Umbilical cord (tissue), 2 donors: ENCODE results near the gene OR6S1. TPM values are rescaled to one million over a fixed set of nuclear protein-coding genes. Genes with fewer than 3 reads are reported as not detected.
"Not testable (repeated sequence)": the region's sequence is repeated elsewhere in the genome, so short reads cannot be mapped to it uniquely, and the experiment has no call there.

Experiments
- DNase-seq: peaks from one replicate; pipeline ENCODE4 v3.0.0-alpha.2; 2015; ENCODE audit warnings: low spot score
- total RNA-seq: library from RNA; depleted of rRNA; stranded (reverse); fragments of >200 nt; gene quantifications from one replicate; pipeline ENCODE4 v1.2.3, GENCODE V29; 2014; ENCODE audit warnings: low replicate concordance; ENCODE audit not compliant: insufficient read depth

The OR6S1 gene
- total RNA-seq, 1 donor from 2014 or later, result 1.4 TPM

DNA sequence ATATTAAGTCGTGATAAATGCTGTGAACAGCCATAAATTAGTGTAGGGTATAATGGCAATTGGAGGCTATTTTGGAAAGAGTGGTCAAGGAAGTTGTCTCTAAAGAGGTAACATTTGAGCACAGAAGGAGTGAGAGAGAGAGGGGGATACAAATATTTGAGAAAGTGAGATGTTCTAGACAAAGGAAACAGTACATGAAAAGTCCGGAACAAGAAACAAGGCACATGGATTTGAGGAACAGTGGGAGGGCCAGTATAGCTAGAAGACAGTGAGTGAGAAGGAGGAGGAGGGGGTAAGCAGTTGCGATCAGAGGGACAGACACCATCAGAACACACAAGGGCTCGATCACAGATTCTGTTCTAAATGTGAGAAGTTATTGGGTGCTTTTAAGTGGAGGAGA, 30.2 kb downstream of the OR6S1 start:
- no peak for DNase-seq

DNA sequence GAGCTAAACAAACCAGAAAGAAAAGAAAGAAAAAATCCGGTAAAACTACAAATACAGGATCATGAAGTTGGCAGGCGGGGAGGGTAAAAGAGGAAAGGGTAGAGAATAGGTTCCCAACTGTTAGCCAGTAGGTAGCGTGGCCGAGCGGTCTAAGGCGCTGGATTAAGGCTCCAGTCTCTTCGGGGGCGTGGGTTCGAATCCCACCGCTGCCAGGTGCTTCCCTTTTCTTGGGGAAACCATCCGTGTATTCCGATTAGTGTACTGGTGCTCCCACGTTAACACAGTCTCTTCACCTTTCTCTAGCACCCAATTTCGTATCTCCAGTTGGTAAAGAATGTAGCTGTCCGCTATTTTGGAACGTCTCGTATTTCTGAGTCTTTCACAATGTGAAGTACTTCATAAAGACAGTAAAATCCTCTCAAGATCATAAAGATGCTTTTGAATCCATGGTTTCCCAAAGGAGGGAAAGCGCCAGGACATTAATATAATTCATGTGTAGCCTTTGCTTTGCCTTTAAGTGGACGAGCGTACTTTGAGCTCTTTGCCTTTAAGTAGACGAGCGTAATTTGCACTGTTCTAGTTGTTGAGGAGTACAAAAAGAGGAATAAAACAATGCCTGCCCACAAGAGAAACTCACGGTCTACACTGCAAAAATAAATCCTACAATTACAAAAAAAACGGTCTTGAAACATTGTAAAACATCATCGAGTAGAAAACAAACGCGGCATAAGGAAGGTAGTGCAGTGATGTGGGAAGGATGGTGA, 31.3 kb downstream of the OR6S1 start:
- DNase-seq, result peak; percentile 75

DNA sequence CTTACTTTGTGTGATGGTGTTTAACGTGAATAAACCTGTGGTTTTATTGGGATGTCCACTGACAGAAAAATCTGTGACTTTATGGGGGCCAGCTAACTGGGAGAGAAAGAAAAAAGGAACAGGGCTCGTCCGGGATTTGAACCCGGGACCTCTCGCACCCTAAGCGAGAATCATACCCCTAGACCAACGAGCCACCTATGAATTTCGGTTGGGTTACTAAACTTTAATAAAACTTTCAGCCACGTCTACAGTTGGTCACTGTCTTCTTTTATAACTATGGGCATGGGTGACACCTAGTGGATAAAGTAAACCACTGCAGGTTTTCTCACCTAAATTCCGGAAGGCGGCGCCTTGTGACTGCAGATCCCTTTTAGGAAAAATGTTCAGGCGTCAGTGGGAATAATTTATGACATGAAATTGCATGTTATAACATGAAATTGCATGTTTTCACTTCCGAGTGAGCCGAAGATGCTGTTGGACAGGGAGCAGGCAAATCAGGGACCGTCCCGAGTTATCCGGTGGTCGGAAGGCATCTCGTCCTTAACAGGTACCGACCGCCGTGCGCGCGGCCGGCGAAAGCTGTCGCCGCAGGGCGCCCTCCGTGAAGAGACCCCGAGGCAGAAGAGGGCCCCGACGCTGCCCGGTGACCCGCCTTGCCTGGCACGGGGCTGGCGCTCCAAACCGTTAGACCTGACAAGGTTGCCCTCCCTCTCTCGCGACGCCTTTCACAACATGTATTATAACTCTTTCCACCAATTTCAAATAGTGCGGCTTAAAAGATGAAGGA, 32.1 kb downstream of the OR6S1 start:
- peak; percentile 95 for DNase-seq

DNA sequence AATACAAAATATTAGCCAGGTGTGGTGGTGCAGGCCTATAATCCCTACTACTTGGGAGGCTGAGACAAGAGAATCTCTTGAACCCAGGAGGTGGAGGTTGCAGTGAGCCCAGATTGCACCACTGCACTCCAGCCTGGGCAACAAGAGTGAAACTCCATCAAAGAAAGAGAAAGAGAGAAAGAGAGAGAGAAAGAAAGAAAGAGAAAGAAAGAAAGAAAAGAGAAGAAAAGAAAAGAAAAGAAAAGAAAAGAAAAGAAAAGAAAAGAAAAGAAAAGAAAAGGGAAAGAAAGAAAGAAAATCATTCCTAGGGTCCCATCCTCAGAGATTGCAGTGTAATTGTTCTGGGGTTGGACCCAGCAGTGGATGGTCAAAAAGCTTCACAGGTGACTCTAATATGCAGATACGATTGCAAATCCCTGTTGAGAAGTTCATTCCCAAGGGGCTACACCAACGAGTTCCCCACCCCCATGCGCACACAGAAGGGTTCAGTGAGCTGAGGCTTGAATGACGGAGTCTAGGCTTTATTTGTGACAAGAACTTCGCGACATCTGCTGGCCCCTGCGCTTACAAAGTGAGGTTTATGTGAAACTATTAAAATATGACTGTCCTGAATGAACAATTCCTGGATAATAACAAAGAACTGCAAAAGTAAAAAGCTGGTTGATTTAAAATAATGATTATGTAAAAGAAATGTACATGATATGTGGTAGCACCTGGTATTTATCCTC, 32.9 kb downstream of the OR6S1 start:
- no peak for DNase-seq

DNA sequence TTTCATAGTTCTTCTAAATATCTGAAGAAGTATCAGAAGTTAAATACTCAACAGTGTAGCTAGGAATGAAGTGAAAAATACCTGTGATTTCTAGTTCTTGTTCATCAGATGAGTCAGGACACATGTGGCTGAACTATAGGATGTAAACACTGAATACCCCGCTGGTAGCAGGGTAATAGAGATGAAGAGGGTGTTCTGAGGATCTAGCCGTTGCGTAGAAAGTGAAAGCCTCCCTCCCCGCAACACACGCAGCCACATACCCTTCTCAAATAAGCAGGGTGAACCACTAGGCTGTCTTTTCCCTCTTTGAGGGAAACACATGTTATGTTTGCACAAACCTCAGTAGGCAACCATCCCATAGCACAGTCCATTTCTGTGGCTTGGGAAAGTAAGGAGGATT, 33.9 kb downstream of the OR6S1 start:
- no peak for DNase-seq

DNA sequence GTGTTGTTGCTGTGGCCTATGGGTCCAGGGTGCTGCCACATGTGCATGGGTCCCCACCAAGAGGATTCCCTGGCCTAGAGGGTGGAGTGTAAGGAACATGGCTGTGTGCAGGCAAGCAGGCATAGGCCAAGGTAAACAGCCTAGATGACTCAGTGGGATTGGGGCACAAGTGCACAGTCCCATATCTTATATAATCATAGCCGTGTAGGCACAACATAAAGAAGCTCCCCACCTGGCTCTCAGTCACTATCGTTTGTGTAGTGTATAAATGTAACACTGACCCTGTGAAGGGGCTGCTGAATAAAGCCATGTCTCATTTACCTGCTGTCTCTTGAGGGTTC, 34.6 kb downstream of the OR6S1 start:
- no peak for DNase-seq

DNA sequence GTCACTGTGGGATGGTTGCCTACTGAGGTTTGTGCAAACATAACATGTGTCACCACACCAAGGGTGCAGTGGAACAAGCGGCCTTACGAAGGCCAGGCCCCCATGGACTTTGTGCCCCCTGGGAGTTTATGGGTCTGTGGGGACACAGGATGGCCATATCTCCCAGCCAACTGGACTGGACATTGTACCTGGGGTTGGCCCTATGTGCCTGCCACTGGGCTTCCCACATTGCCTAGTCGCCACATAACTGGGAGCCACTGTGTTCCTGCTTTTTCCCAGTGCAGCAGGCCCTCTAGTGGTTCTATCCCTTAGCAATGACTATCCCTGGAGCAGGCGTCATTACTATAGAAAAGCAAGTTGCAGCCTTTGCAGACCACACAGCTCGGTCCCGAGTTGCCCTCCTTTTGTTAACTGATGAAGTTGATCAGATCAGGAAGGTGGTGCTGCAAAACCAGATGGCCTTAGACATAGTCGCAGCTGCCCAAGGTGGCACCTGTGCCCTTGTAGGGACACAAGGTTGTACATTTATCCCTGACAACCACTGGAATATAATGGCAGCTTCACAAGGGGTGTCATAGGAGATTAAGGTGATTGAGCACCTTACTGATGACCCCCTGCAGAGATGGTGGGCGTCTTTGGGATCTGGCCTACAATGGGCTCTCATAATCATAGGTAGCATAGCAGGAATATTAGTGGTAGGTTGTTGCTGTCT, 35.1 kb downstream of the OR6S1 start:
- DNase-seq, result no peak

DNA sequence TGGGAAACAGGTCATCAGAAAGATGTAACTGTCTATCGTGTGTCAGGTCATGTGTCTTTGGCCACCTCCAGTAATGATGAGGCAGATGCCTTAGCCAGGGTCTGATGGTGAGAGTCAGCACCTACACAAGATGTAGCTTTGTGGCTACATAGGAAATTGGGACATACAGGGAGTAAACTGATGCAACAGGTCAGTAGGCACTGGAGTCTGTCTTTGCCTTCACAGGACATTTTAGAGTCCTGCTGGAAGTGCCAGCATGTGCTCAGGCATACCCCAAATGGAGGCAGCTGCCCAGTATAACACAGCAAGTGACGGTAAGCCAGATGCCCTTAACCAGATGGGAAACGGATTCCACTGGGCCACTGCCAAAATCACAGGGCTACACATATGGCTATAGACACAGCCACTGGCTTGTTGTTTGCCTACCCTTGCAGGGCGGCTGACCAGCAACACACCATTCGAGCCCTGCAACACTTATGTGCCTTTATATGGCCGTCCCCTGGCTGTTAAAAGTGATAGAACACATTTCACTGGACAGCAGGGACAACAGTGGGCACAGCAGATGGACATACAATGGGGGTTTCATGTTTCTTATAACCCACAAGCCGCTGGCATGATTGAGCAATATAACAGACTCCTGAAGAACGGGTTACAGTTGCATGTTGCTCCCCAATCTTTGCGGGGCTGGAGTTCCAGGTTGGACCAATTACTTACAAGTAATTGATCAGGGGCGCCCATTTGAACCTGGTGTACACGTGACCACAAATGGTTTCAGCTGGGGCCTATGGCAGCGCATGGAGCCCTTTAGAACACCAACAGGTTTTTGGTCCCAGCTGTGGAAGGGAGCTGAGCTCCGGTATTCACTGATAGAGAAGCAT, 37.4 kb downstream of the OR6S1 start:
- DNase-seq, result no peak

DNA sequence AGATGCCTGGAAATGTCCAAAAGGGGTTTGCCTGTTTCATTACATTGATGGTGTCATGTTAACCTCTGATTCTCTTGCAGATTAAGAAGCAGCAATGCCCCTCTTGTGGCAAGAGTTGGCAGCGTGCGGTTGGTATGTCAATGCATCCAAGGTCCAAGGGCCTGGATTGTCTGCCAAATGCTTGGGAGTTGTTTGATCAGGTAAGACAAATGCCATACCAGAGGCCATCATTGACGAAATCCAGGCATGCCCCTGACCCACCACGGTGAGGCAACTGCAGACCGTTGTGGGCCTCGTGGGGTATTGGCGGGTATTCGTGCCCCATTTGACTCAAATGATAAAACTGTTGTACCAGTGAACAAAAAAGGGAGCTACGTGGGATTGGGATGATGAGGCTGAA, 38.9 kb downstream of the OR6S1 start:
- no peak for DNase-seq

DNA sequence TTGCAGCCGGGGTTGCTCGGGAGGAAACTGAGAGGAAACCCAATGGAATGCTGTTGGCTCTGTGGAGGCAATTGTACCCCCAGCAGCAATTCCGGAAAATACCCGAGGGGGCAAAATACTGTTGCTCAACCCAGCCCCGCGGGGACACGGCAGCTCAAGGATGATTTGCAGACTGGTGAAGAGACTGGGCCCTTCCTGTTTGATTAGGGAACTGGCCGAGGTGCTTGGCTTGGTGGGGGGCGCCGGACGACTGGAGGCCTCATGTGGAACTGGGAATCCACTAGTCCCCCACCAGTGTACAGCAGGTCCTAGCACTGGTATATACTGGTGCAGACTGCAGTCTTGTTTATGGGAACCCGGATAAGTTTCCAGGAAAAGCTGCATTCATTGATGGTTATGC, 40.0 kb downstream of the OR6S1 start:
- no peak for DNase-seq

DNA sequence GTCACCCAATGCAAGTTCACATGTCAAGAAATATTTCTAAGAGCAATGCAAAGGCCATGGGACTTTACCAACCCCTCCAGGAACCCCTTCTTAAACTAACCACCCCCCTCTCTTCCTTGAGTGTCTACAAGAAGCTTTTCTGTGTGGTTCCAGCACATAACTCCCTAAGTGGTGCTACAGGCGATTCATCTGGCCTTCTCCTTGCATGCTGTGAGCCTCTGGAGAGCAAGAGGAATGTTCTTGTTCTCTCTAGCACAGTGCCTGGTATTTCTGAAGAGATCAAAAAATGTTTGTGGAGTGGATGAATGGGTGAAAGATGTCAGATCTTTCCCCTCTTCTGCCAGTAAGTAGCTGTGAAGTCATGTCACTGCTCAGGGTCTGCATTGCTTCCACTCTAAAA, 44.4 kb downstream of the OR6S1 start:
- no peak for DNase-seq

DNA sequence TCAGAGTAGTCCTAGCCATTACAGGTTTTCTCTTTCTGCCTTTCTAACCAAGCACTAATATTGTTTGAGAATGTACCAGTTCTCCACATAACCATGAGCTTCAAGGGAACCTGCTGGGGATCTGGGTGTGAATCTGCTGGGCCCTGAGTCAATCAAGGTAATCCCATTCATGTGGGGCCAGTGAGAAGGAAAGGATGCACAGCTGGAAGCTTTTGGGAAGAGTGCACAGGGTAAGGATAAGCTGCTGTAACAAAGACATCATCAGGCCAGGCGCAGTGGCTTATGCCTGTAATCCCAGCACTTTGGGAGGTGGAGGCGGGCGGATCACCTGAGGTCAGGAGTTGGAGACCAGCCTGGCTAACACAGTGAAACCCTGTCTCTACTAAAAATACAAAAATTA, 45.8 kb downstream of the OR6S1 start:
- DNase-seq, result not testable (repeated sequence)

DNA sequence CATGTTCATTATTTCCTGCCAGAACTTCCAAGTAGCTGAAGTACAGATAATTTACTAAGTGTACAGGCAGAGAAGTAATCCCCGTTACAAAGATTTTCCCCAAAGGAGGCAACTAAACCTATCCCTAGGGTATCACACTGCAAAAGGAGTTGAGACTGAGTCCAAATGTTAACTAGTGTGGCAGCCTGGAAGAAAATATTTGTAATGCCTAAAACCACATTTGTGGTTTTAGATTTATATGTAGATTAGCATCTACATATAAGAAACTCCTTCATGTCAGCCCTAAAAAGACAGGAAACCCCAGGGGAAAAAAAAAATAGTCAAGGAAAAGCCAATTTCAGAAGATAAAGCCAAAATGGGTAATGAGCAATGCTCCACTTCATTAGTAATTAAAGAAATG, 48.9 kb downstream of the OR6S1 start:
- DNase-seq, result no peak

DNA sequence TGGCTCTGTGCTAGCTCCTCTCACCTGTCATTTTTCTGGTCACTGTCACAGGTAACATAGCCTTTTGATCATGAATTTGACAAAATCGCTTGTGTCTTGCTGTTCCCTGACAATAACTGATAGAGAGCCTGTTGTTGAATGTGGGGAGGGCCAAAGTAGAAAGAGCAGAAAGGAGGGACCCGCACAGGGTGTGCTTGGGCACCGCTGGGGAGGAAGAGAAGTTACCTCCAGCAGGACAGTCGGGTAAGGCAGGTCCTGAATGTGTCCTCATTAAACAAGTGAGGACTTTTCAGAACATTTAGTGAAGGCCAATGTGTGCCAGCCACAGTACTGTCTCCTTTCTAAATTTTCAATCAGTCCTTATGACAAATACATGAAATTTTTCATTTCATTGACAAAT, 50.3 kb downstream of the OR6S1 start, which contains the start of gene RNASE12:
TSS of gene RNASE12 (minus strand) at position 142 of the 400 bp plus-strand sequence. CDS start 653 bp downstream, outside the sequence.
- DNase-seq, result no peak

Other genes starting within 250 kb of the OR6S1 start
- gene TEP1, start 228.2 kb downstream of the OR6S1 start, total RNA-seq, result 13.2 TPM
- 6.3 TPM for gene KLHL33, start 205.5 kb downstream of the OR6S1 start, total RNA-seq
- 59.0 TPM for gene OSGEP, start 186.9 kb downstream of the OR6S1 start, total RNA-seq
- gene APEX1, start 186.5 kb downstream of the OR6S1 start, total RNA-seq, result 25.5 TPM
- gene PIP4P1, start 180.3 kb downstream of the OR6S1 start, total RNA-seq, result 6.5 TPM
- gene PNP, start 172.3 kb downstream of the OR6S1 start, total RNA-seq, result 13.7 TPM
- 4.8 TPM for gene RNASE10, start 136.2 kb downstream of the OR6S1 start, total RNA-seq
- 9.6 TPM for gene RNASE9, start 80.6 kb downstream of the OR6S1 start, total RNA-seq
- 1.2 TPM for gene RNASE11, start 53.7 kb downstream of the OR6S1 start, total RNA-seq
- 5.8 TPM for gene RNASE12, start 50.3 kb downstream of the OR6S1 start, total RNA-seq
- 96.5 TPM for gene RNASE4, start 42.9 kb upstream of the OR6S1 start, total RNA-seq
- 11.8 TPM for gene ANG, start 47.1 kb upstream of the OR6S1 start, total RNA-seq
- gene EDDM3A, start 104.2 kb upstream of the OR6S1 start, total RNA-seq, result not detected
- gene EDDM3B, start 126.7 kb upstream of the OR6S1 start, total RNA-seq, result 1.9 TPM
- gene RNASE6, start 139.6 kb upstream of the OR6S1 start, total RNA-seq, result 18.3 TPM
- gene RNASE1, start 161.2 kb upstream of the OR6S1 start, total RNA-seq, result 227 TPM
- gene RNASE3, start 249.7 kb upstream of the OR6S1 start, total RNA-seq, result 0.96 TPM